ENCODE measurements around the gene PPP3CA. TPM values are rescaled to one million over a fixed set of nuclear protein-coding genes. Genes with fewer than 3 reads are reported as not detected.

The PPP3CA gene
- total RNA-seq, 1 experiment from 2014 or later: 133 TPM

DNA sequence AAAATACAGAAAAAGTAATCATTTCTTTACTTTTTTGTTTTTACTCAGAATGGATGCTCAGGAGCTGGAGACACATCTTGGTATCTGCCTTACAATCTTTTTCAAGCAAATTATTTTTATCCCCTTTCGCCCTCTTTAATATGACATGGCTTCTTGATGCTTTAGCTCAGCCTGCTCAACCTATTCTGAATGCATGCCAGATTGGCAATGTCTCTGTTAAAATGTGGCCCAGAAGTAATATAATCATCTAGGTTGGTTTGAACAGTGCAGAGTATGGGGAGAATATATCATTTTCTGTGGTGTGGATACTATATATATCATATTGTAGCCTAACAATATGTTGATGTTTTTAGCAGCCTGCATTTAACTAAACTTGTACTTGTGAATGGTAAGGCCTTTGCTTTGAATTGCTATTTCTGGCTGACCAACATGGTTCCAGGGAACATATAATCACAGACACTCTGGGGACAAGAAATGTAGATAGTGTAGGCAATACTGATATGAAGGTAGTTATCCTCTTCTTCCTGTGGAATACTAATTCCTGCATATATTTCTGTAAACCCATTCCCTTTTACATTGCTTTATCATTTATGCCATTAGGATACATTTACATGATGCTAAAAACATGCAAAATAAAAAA, 282.7 kb downstream of the PPP3CA start:
- Histone ChIP-seq H4K20me1 (ENCODE audit: insufficient read depth) (no peaks in the 10 kb centered on the region), H3K9ac (ENCODE audit: low read length) (no peak overlapping the region), H3K9me2 (ENCODE audit: insufficient read depth) (no peaks in the 10 kb centered on the region), H3K4me1 (ENCODE audit: control insufficient read depth in 1 of 2, insufficient read depth in 2 of 2, low read length in 2 of 2) (no peaks in the 10 kb centered on the region), H3K27ac (ENCODE audit: low read depth, low read length) (no peak overlapping the region), H3K79me2 (ENCODE audit: insufficient read depth, low read length) (0 out of 2 replicates have a peak, but pooled peaks cover 4% of the 10 kb centered on the region), H3K4me3 (replicated peaks in 1 of 2; ENCODE audit: low read depth in 1 of 2, low read length in 2 of 2) (no peak overlapping the region), H2AFZ (ENCODE audit: low read depth, low read length, poor library complexity, severe bottlenecking) (no peak overlapping the region), H3K9me3 (ENCODE audit: control insufficient read depth in 1 of 2, insufficient read depth in 1 of 2, low read depth in 1 of 2, low read length in 2 of 2) (no peaks in the 10 kb centered on the region), H3K4me2 (ENCODE audit: low read length) (no peak overlapping the region), H3K27me3 (ENCODE audit: insufficient read depth, low read length) (no peaks in the 10 kb centered on the region), H3K36me3 (ENCODE audit: control insufficient read depth in 1 of 2, insufficient read depth in 2 of 2, low read length in 2 of 2) (0 out of 4 replicates have a peak, but pooled peaks cover 0 to 2% of the 10 kb centered on the region in 2 experiments)
- intact Hi-C loops (cut with micrococcal nuclease): no loop called here
- ChIA-PET CTCF (no interaction called here), POLR2A (no interaction called here), RAD21 (ENCODE audit: low non-redundant PET in 1 of 2, low total read pairs in 2 of 2, uncharacterized antibody in 2 of 2, unreplicated experiment in 2 of 2) (no interaction called here)
- TF ChIP-seq SP1 (IDR thresholded peaks at IDR 0.05; ENCODE audit: low read depth) (no peak), RAD21 (IDR thresholded peaks at IDR 0.05; ENCODE audit: low read depth) (no peak), SRF (IDR thresholded peaks at IDR 0.05; ENCODE audit: low read depth) (no peak), SIN3A (IDR thresholded peaks at IDR 0.05; ENCODE audit: low read depth) (no peak), EZH2phosphoT487 (IDR thresholded peaks at IDR 0.05; ENCODE audit: borderline replicate concordance) (no peak), REST (IDR thresholded peaks at IDR 0.05; ENCODE audit: low read depth) (no peak), ELF1 (IDR thresholded peaks at IDR 0.05; ENCODE audit: borderline replicate concordance, low read depth) (no peak)
- BruUV-seq (replicated peaks): no TSS peak
- ATAC-seq (no peak), DNase-seq (ENCODE audit: low read depth, low spot score) (no peak)

Measured in HCT116 (cell line).